ENCODE measurements around the gene CCDC73.

Gene CCDC73

GRCh38 chr11:32583459-32584271 lies 210.8 kb downstream of the CCDC73 start, which contains the start of gene EIF3M:
Gene EIF3M (plus strand): TSS chr11:32583831. CDS start chr11:32583888, 57 bp downstream.
- DNase-seq, result peak; percentile 97

GRCh38 chr11:32581556-32581955 lies 212.9 kb downstream of the CCDC73 start:
- DNase-seq, result no peak

- no peak for DNase-seq
Observed at GRCh38 chr11:32580967-32581366, 213.5 kb downstream of the CCDC73 start.

- DNase-seq, result no peak
Observed at GRCh38 chr11:32576456-32576855, 218.0 kb downstream of the CCDC73 start.

- no peak for DNase-seq
Observed at GRCh38 chr11:32575070-32575469, 219.4 kb downstream of the CCDC73 start.

GRCh38 chr11:32574421-32574820 lies 220.0 kb downstream of the CCDC73 start:
- no peak for DNase-seq

GRCh38 chr11:32573228-32573627 lies 221.2 kb downstream of the CCDC73 start:
- no peak for DNase-seq

- DNase-seq, result no peak
Observed at GRCh38 chr11:32571039-32571438, 223.4 kb downstream of the CCDC73 start.

- no peak for DNase-seq
Observed at GRCh38 chr11:32569313-32569881, 225.1 kb downstream of the CCDC73 start.

GRCh38 chr11:32567154-32567553 lies 227.3 kb downstream of the CCDC73 start:
- DNase-seq, result no peak

GRCh38 chr11:32566517-32566916 lies 227.9 kb downstream of the CCDC73 start:
- DNase-seq, result no peak

GRCh38 chr11:32563600-32563959 lies 230.9 kb downstream of the CCDC73 start:
- no peak for DNase-seq

GRCh38 chr11:32562839-32563599 lies 231.4 kb downstream of the CCDC73 start:
- DNase-seq, result no peak

GRCh38 chr11:32561835-32562234 lies 232.6 kb downstream of the CCDC73 start:
- no peak for DNase-seq

GRCh38 chr11:32555895-32556294 lies 238.6 kb downstream of the CCDC73 start:
- DNase-seq, result no peak

GRCh38 chr11:32555091-32555490 lies 239.4 kb downstream of the CCDC73 start:
- DNase-seq, result no peak
